ENCODE data around the gene NETO2.

NETO2 gene

DNA sequence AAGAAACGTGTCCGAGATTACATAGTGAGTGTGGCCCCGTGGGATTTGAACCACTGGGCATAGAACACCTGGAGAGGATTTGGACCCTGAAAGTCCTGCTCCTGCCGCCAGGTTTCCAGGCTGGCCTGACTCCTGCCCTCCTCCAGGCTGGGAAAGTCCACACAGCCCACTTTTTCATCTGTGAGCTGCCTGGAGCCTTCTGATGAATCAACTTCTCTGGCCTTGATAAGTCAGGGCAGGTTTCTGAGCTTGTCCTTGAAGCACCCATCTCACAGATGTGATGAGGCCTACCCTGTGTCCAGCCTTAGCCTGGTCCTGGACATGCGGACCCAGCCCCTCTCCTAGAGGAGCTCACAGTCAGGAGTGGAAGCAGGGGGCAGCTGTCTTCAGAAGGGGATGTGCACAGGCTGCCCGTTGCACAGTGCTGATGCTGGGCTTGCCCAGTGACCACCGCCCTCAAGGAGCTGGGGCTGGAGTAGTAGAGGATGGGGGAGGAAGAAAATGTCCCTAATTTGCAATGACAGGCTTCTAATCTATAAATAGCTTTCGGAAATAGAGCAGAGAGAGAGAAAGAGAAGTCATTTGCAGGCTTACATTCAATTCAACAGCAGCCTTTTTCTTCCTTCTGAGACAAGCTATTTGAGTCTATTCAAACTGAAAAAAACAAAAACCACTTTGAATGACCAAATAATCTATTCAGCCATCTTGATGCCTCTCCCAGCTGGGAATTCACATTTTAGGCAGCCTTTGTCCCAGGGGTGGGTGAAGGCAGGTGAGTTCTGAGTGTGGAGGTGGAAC lies 96.8 kb downstream of the NETO2 start:
- no peak for DNase-seq

DNA sequence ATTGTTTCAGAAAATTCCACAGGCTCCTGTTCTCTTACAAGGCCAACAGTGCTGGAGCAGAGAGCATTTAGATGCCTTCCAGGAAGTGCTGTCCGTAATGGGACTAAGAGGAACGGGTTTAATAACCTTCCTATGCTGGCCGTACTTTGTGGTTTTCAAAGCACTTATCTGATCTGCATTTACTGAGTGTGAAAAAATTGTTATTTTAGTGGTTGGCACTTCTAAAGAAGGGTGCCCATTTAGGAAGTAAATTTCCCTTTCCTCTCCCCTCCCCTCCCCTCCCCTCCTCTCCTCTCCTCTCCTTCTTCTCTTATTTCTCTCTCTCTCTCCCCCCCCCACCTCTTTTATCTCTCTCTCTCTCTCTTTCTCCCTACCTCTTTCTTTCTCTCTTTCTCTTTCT lies 98.3 kb downstream of the NETO2 start:
- DNase-seq = no peak

DNA sequence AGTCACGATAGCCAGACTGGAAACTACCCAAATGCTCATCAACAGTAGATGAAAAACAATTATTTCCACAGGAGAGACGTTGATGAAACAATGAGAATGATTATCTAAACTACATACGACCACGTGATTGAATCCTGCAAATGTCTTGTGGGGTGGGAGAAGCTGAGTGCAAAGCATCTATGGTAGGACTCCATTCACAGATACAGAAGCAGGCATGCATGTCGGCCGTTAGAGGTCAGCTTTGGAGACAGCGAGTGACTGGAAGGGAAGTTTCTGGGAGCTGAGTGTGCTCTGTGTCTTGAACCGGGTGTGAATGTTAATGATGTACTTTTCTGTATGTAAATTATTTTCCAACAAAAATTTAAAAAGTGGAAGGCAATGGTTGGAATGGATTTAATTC lies 98.7 kb downstream of the NETO2 start:
- peak in 6 of 51 donors; percentile 2 to 20 (median 10) for DNase-seq

DNA sequence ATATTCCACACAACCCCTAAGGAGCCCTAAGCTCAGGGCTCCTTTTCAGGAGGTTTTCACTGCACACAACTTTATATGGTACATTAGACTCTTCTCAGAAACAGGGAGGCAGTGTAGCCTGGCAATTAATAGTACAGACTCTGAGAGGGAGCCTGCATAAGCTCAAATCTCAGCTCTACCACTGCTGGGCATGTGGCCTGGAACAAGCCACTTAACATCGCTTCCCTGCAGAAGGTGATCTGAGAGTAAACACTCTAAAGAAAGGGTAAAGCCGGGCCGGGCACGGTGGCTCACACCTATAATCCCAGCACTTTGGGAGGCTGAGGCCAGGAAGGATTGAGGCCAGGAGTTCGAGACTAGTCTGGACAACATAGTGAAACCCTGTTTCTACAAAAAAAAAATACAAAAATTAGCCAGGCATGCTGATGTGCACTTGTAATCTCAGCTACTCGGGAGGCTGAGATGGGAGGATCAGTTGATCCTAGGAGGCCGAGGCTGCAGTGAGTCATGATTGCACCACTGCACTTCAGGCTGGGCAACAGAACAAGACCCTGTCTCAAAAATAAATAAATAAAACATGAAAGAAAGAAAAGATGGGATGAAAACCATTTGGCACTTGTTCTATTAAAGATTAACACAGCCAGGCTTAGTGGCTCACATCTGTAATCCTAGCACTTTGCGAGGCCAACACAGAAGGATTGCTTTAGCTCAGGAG lies 99.6 kb downstream of the NETO2 start:
- no peak for DNase-seq

DNA sequence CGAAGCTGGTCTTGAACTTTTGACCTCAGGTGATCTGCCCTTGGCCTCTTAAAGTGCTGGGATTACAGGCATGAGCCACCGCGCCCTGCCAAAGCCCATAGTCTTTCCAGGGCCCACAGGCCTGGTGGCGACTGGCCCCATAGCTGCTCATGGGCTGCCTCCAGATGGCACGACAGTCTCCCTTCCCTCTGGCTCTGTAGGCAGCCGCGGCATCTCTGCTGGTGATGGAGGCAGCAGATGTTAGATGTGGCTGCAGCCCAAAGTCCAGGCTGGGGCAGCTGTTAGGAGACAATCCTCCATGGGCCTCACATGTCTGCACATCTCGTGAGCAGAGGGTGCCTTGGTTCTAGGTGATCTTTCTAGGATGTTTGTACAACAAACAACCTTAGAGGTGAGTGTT lies 100.5 kb downstream of the NETO2 start:
- DNase-seq = peak in 4 of 51 donors; percentile 4 to 19 (median 14)

DNA sequence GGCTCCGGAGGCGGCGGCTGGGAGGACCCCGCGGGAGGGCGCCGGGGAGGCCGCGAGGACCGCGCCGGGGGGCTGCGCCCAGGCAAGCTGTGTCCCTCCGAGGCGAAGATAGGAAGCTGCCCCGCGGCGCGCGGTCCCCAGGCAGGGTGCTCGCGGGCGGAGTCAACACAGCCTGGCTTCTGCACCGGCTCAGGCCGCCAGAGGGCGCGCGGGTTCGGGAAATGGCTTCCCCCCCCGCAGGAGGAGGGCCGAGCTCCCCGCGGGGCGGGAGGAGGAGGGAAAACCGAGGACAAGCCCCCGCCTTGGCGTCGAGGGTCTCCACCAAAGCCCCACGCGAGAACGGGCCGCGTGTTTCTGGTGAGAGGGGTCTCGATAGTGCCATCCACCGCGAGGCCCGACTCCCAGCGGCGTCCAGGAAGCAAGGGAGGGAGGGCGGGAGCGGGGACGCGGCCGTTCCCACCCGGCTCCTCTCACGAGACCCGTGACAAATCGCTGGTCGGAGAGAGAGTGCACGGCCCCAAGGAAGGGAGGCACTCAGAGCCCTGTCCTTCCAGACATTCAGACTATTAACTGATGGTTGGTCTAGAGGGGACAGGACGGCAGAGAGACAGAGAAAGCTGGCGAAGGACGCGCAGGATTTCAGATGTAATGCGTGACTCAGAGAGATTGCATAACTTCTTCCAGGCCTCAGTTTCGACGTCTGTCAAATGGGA lies 105.8 kb downstream of the NETO2 start:
- DNase-seq = peak; percentile 9 to 87 (median 70)

DNA sequence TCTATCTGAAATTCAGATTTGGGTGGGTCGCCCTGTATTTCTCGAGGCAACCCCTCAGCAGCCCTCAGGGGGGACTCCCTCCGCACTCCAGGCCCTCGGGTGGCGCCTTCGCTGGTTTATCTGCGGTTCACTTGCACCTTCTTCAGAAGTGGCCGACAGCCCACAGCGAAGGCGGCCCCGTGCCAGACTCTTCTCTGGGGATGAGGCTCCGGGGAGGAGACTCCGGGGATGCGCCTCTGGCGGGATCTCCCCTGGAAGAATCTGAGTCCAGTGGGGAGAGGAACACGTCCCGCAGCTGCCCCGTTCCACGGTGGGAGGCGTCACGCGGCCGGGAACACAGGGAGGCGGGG lies 106.4 kb downstream of the NETO2 start:
- DNase-seq = peak in 12 of 51 donors; percentile 19 to 73 (median 59)

DNA sequence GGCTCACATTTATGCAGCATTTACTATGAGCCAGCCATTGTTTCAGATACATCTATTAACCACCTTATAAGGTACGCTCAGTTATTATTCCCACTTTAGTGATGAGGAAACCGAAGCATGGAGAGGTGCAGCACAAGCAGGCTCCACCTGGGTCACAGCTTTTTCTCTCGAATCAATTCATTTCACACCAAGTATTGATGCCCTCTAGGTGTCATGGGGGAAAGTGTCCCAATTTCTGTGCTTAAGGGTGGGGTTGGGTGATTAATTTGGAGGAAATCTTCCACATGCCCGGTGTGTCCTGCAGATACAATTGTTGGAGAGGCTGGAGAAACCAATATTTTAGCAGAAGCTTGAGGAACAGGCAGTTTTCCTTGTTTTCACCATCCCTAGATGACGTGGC lies 107.5 kb downstream of the NETO2 start:
- no peak for DNase-seq

DNA sequence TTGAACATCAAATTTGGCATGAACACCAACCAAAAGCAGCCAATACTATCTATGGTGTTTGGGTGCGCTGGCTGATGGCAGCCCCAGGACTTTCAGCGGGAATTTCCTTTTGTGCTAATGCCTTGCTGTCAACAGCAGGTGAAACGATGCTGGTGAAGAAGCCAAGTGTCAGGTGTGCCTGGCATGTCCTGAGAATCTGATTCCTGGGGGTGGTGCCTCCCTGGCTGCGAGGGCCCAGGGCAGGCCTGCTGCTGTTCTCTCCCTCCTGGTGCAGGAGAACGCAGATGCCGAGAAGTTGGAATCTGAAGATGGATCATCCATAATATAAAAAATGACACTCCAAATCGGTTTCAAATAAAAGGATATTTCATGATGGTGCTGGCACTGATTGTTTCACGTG lies 108.3 kb downstream of the NETO2 start:
- no peak for DNase-seq

DNA sequence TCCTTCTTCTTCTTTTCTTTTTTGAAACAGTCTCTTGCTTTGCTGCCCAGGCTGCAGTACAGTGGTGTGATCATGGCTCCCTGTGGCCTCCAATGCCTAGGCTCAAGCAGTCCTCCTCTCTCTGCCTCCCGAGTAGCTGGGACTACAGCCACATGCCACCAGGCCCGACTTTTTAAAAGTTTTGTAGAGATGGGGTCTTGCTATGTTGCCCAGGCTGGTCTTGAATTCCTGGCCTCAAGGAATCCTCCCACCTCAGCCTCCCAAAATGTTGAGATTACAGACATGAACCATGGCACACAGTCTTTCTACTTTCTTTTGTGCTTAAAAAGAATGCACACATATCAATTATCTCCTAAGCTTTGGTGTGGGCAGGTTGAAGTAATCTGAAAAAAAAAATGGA lies 109.3 kb downstream of the NETO2 start:
- DNase-seq = no peak

DNA sequence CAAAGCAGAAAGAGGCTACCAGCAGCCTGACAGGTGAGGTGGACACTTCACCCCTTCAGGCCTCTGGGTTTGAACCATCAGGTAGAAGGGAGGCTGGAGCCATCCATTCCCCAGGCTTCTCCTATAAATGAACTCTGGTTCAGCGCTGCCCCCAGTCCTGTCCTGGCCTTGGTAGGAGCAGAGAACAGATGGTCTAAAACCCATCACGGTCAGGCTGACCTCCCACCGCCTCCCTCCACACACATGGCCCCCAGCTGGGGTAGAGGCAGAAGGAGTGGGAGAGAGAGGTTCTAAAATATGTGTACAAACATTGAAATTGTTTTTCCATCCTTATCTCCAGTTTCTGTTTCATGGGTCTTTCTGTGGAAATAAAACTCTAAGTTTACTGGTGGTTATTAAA lies 110.6 kb downstream of the NETO2 start:
- DNase-seq = no peak

DNA sequence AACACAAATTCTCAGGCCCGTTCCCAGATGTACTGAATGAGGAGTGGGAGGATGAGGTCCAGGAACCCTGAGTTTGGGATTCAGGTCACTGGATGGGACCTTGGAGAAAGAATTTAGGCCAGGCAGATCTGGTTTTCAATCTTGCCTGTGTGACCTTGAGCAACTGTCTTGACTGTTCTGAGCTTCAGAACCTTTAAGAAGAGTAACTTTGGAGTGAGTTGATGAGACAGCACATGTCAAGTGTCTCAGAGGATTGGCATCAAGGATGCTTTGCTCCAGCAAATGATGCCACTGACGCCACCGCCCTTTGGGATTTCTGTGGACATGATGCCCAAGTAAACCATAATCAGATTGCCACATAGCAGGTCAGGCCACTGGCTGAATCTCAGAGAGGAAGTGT lies 114.0 kb downstream of the NETO2 start:
- no peak for DNase-seq

DNA sequence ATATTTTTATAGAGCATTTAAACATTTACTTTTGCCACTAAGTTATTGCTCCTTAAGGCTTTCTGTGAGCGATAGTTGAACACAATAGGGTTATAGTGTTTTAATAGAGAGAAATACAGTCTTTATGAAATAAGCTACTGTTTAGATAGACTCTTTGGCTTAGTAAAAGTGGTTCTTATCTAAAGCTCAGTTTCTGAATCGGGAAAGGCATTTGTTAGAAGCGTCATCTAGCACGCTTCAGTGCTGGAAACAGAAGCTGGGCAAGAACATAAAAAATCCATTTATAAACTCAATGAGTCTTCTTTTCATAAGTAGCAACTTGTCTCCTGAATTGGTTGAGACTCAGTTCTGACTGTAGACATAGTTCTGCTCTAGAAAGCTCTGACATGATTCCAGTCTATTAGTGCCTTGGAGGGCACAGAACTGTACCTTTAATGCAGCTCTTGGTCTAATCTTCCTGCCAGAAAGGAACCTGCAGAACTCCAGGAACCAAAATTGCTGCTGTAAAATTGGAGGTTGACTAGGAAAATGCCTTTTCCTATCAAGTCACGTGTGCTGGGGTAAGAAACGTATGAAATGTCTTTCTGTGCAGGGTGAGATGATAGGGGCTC lies 114.9 kb downstream of the NETO2 start:
- DNase-seq = no peak
